Mucosa of rectum (tissue), 2 donors: Measurements from ENCODE around the gene A1BG.

Experiments used
- H3K27ac ChIP-seq, 2 donors: one replicate each; pipeline ENCODE4 v1.7.0; 2013; ENCODE audit warnings: inconsistent platforms in 2 of 2, low read depth in 2 of 2, low read length in 2 of 2
- H3K27me3 ChIP-seq, 2 donors: one replicate each; pipeline ENCODE4 v1.7.0; 2013; ENCODE audit warnings: low read length in 2 of 2; ENCODE audit not compliant: control insufficient read depth in 2 of 2, insufficient read depth in 2 of 2
- H3K36me3 ChIP-seq, 2 donors: one replicate each; pipeline ENCODE4 v1.7.0; 2013; ENCODE audit warnings: low read length in 2 of 2; ENCODE audit not compliant: control insufficient read depth in 2 of 2, insufficient read depth in 2 of 2
- H3K4me1 ChIP-seq, 2 donors: one replicate each; pipeline ENCODE4 v1.7.0; 2013; ENCODE audit warnings: low read length in 2 of 2, mild to moderate bottlenecking in 1 of 2; ENCODE audit not compliant: control insufficient read depth in 2 of 2, insufficient read depth in 2 of 2
- H3K4me3 ChIP-seq, 2 donors: one replicate each; pipeline ENCODE4 v1.7.0; 2013; ENCODE audit warnings: low read length in 2 of 2
- H3K9ac ChIP-seq, 2 donors: one replicate each; pipeline ENCODE4 v1.7.0; 2013; ENCODE audit warnings: low read length in 2 of 2, low read depth in 1 of 2, mild to moderate bottlenecking in 1 of 2
- H3K9me3 ChIP-seq, 2 donors: one replicate each; pipeline ENCODE4 v1.7.0; 2013; ENCODE audit warnings: low read length in 2 of 2; ENCODE audit not compliant: control insufficient read depth in 2 of 2
- donor health status: healthy.
- donor health status: Normal muscosa, but diverticular disease.

Gene A1BG

DNA sequence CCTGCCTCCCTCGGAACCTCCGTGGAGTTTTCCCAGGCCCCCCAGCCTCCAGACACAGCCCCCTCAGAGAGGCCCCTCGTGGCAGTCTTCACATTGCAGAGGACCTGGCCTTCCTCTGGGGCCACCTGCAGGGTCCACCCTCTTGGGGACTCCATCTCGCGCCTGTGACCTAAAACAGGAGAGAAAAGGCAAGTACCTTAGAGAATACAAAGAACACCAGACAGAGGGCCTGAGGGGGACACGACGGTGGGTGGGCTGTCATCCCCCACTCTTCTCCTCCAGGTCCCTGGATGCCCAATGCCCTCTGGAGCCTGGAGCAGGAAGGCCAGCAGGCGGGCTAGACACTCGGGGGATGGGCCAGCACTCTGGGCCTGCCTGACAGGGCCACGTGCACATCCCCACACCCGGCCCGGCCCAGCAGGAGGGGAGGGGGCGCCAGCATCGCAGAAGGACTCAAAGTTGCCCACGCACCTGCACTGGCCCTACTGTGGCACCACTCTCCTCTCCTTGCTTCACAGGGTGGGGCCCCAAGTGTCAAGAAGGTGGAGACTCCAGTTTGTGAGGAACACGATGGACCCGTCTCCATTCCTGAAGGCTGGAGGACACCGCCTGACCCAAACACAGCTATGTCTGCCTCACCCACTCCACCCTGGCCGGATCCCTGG, 4.3 kb upstream of the A1BG start:
- no peaks in the 10 kb centered on the region for H3K9me3 ChIP-seq
- no peak overlapping the region for H3K9ac ChIP-seq
- no peaks in the 10 kb centered on the region for H3K27me3 ChIP-seq
- no peaks in the 10 kb centered on the region for H3K36me3 ChIP-seq
- no peak overlapping the region for H3K4me3 ChIP-seq
- peaks cover 8% of the 10 kb centered on the region in 2 donors for H3K4me1 ChIP-seq
- H3K27ac ChIP-seq: no peak overlapping the region

DNA sequence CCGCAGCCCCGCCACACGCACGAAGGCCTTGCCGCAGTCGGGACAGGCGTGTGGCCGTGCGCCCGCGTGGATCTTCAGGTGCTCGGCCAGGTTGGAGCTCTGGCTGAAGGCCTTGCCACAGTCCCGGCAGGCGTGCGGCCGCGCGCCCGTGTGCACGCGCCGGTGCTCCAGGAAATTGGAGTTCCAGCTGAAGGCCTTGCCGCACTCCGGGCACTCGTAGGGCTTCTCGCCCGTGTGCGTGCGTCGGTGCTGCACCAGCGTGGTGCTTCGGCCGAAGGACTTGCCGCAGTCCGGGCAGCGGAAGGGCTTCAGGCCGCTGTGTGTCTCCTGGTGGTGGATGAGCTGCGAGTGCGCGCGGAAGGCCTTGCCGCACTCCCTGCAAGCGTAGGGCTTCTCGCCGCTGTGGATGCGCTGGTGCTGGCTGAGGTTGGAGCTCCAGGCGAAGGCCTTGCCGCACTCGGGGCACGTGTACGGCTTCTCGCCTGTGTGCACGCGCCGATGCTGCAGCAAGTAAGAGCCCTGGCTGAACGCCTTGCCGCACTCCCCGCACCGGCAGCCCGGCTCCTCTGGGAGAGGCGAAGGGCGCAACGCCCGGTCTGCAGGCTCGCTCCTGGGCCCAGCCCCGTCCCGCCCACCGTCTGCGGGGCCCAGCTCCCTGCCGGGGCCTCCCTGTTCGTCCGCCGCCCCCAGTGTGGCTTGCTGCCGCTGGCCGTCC, 3.6 kb upstream of the A1BG start:
- H3K4me1 ChIP-seq: peaks cover 6 to 8% of the 10 kb centered on the region in 2 donors
- H3K27me3 ChIP-seq: no peaks in the 10 kb centered on the region
- H3K4me3 ChIP-seq: peak overlapping the region; percentile 23 to 50
- no peak overlapping the region for H3K27ac ChIP-seq
- H3K36me3 ChIP-seq: no peaks in the 10 kb centered on the region
- no peaks in the 10 kb centered on the region for H3K9me3 ChIP-seq
- H3K9ac ChIP-seq: no peak overlapping the region

DNA sequence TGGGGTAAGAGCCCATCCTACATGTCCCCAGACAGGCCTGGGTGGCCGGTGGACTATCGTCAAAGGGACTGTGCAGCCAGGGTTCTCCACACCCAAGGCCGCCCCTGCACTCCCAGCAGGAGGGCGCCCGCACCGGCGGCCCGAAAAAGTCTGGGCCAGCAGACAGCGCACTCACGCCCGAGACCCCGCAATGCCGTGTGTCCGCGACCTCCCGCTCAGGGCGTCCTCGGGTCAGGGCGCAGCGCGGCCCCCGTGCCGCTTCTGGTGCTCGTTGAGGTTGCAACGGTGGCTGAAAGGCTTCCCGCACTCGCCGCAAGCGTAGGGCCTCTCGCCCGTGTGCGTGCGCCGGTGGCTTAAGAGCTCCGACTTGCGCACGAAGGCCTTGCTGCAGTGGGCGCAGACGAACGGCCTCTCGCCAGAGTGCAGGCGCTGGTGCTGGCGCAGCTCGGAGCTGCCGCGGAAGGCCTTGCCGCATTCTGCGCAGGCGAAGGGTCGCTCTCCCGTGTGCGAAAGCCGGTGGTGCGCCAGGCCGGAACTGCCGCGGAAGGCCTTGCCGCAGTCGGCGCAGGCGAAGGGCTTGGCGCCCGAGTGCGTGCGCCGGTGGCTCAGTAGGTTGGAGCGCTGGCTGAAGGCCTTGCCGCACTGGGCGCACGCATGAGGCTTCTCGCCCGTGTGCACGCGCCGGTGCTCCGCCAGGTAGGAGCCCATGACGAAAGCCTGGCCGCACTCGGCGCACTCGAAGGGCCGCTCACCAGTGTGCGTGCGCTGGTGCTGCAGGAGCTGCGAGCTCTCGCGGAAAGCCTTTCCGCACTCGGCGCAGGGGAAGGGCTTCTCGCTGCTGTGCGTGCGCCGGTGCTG, 2.8 kb upstream of the A1BG start:
- Histone ChIP-seq H3K9me3 (no peaks in the 10 kb centered on the region), H3K9ac (peak overlapping the region in 1 of 2 donors; percentile 24), H3K36me3 (no peaks in the 10 kb centered on the region), H3K27ac (no peak overlapping the region), H3K4me3 (peak overlapping the region; percentile 27 to 50), H3K27me3 (no peaks in the 10 kb centered on the region), H3K4me1 (peaks cover 0 to 5% of the 10 kb centered on the region in 2 donors)

DNA sequence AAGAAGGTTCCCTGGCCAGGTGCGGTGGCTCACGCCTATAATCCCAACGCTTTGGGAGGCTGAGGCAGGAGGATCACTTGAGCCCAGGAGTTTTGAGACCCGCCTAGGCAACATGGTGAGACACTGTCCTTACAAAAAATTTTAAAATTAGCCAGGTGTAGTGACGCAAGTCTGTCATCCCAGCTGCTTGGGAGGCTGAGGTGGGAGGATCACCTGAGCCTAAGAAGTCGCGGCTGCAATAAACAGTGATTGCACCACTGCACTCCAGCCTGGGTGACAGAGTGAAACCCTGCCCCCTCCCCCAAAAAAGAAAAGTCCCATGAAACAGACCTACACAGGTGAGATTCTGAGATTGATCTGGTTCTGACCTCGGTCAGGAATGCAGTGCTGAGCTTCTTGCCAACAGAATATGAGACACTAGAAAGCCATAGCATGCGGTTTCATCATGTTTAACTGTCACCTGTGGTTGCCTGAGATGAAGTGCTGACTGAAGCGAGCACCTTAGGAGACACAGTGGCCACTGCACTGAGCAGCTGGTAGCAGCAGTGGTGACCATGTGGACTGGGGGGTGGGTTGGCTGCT, 2.0 kb upstream of the A1BG start:
- H3K27me3 ChIP-seq: no peaks in the 10 kb centered on the region

DNA sequence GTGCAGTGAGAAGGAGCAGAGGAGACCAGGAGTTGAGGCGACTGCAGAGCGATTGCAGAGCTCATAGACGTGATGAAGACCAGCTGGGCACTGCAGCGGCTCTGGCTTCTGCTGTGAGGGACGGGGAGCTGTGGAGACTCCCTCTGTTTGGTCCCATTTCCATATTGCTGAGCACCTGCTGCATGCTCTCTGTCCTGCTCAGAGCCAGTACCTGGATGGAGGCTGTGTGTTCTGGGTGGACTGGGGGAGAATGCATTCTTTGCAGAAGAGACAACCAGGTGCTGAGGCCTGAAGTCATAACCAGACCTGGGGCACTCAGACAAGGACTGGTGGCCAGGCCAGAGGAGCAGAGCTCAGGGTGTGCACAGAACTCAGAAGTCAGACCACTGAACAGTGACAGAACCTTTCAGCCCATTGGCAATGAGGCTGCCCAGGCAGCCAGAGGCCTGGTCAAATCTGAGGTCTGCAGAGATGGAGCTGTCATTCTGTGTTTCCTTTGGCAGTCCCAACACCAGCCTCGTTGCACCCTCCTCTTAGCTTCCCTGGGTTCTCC, 1.3 kb upstream of the A1BG start:
- no peaks in the 10 kb centered on the region for H3K9me3 ChIP-seq
- H3K27me3 ChIP-seq: no peaks in the 10 kb centered on the region
- H3K27ac ChIP-seq: no peak overlapping the region
- H3K4me3 ChIP-seq: no peak overlapping the region
- H3K4me1 ChIP-seq: peaks cover 0 to 5% of the 10 kb centered on the region in 2 donors
- no peaks in the 10 kb centered on the region for H3K36me3 ChIP-seq
- no peak overlapping the region for H3K9ac ChIP-seq

More for the DNA sequence above, 2.0 kb upstream of the A1BG start:
- no peak overlapping the region for H3K4me3 ChIP-seq
- H3K4me1 ChIP-seq: peaks cover 0 to 5% of the 10 kb centered on the region in 2 donors
- no peak overlapping the region for H3K9ac ChIP-seq
- no peaks in the 10 kb centered on the region for H3K9me3 ChIP-seq
- no peaks in the 10 kb centered on the region for H3K36me3 ChIP-seq
- H3K27ac ChIP-seq: no peak overlapping the region

DNA sequence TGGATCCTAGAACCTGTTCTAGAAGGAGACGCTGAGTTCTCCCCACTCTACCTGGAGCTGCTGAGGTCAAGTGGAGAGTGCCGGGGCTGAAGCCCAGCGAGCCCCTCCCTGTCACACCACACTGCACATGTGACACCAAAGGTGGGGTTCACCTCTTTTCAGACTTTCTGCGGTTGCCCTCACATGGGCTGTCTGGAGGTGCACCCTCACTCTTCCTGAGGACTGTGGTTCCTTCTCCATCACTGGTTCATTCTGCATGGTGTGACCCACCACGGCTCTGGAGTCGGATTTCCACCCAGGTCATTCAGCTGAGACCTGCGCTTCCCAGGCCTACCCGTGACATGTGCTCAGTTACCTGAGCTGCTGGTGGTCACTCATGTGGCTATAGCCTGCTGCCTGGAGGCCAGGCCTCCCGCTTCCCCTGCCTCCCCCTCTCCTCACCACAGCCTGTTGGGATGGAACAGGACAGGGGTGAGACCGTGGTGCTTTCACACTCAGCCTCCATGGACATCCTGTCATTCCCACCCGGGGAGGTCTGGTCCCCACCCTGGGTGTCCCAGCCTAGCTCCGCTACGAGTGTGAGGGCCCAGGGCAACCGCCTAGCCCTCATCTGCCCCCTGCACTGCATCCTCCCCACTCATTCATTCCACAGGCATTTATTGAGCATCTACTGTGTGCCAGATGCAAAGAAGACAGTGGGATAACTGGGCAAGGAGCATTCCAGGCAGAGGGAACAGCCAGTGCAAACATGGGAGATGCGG, 605 bp upstream of the A1BG start:
- H3K27ac ChIP-seq: no peak overlapping the region
- no peaks in the 10 kb centered on the region for H3K9me3 ChIP-seq
- H3K36me3 ChIP-seq: no peaks in the 10 kb centered on the region
- no peak overlapping the region for H3K9ac ChIP-seq
- H3K4me3 ChIP-seq: no peak overlapping the region
- H3K27me3 ChIP-seq: no peaks in the 10 kb centered on the region
- peaks cover 0 to 5% of the 10 kb centered on the region in 2 donors for H3K4me1 ChIP-seq

DNA sequence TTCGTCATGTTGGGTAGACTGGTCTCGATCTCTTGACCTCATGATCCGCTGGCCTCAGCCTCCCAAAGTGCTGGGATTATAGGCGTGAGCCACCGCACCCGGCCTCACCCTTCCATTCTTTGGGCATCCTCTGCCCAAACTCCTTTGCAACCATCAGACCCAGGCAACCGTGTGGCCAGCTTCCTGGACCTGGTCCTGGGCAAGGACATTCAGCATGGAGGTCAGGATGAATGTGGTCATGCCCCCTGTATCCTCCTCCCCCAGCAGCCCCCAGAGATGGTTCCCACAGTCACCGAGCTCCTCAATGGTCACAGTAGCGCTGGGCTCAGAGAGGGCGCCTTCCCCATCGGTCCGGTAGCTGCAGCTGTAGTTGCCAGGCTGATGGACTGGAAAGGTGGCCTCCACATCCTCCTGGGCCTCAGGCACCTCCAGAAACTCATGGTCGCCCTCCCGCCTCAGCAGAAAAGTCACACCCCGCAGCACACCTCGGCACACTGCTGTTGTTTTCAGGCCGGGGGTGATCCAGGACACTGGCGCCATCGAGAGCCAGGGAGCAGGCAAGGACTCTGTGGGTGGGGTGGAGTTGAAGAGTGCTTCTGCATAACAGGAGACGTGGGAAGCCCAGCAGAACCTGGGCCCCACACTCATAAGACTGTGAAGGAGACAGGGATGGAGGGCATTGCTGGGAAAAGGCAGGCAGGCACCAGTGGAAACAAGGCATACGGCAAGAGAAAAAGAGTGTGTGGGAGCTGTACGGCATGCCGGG, 1.1 kb downstream of the A1BG start:
- peaks cover 0 to 5% of the 10 kb centered on the region in 2 donors for H3K4me1 ChIP-seq
- H3K27ac ChIP-seq: no peak overlapping the region
- no peaks in the 10 kb centered on the region for H3K9me3 ChIP-seq
- no peak overlapping the region for H3K9ac ChIP-seq
- no peaks in the 10 kb centered on the region for H3K27me3 ChIP-seq
- no peaks in the 10 kb centered on the region for H3K36me3 ChIP-seq
- H3K4me3 ChIP-seq: no peak overlapping the region

DNA sequence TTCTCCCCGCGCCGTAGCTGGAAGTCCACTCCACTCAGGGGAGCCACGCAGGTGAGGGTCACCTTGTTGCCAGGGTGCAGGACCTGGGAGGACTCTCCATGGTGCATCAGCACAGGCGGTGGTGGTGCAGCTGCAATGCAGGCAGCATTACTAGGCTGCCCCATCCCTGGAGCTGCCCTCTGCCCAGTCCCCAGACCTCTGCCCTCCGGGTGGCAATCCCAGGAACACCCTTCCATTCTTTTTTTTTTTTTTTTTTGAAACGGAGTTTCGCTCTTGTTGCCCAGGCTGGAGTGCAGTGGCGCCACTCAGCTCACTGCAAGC, 1.8 kb downstream of the A1BG start:
- Histone ChIP-seq H3K9me3 (no peaks in the 10 kb centered on the region), H3K36me3 (no peaks in the 10 kb centered on the region), H3K4me3 (no peak overlapping the region), H3K27ac (no peak overlapping the region), H3K27me3 (no peaks in the 10 kb centered on the region), H3K4me1 (no peaks in the 10 kb centered on the region), H3K9ac (no peak overlapping the region)
